GM12874 (cell line): ENCODE data around the gene PCDHGA2.
A peak's percentile ranks its signal among the peaks of the same experiment; 100 is the strongest.

Experiments used
- TF ChIP-seq, protein P1 (sequence below): IDR thresholded peaks from 2 replicates; pipeline ENCODE4 v1.5.1; 2011; ENCODE audit warnings: low read depth, mild to moderate bottlenecking, control low read depth, low read length, moderate library complexity; ENCODE audit not compliant: insufficient read depth

The PCDHGA2 gene

GRCh38 chr5:141343242-141343952 lies 4.8 kb downstream of the PCDHGA2 start, which contains the start of gene PCDHGA3:
PCDHGA3 (plus strand) TSS chr5:141343829; CDS start chr5:141344034, 205 bp downstream.
- TF ChIP-seq, protein P1, sequence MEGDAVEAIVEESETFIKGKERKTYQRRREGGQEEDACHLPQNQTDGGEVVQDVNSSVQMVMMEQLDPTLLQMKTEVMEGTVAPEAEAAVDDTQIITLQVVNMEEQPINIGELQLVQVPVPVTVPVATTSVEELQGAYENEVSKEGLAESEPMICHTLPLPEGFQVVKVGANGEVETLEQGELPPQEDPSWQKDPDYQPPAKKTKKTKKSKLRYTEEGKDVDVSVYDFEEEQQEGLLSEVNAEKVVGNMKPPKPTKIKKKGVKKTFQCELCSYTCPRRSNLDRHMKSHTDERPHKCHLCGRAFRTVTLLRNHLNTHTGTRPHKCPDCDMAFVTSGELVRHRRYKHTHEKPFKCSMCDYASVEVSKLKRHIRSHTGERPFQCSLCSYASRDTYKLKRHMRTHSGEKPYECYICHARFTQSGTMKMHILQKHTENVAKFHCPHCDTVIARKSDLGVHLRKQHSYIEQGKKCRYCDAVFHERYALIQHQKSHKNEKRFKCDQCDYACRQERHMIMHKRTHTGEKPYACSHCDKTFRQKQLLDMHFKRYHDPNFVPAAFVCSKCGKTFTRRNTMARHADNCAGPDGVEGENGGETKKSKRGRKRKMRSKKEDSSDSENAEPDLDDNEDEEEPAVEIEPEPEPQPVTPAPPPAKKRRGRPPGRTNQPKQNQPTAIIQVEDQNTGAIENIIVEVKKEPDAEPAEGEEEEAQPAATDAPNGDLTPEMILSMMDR: peak; percentile 32; the same call in 1 of the 2 replicates

DNA sequence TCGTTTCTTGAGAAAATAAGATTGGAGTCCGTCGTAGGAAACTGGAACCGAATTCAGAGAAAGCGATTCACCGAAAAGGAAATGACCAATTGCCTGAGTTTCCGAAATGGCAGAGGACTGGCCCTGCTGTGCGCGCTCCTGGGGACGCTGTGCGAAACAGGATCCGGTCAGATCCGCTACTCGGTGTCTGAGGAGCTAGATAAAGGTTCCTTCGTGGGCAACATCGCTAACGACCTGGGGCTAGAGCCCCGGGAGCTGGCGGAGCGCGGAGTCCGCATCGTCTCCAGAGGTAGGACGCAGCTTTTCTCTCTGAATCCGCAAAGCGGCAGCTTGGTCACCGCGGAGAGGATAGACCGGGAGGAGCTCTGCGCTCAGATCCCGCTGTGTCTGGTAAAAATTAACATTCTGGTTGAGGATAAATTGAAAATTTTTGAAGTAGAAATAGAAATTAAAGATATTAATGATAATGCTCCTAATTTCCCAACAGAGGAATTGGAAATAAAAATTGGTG lies 5.4 kb downstream of the PCDHGA2 start:
- TF ChIP-seq, protein P1: no peak

- TF ChIP-seq, protein P1: no peak
Observed at GRCh38 chr5:141345327-141345726, 6.8 kb downstream of the PCDHGA2 start.

DNA sequence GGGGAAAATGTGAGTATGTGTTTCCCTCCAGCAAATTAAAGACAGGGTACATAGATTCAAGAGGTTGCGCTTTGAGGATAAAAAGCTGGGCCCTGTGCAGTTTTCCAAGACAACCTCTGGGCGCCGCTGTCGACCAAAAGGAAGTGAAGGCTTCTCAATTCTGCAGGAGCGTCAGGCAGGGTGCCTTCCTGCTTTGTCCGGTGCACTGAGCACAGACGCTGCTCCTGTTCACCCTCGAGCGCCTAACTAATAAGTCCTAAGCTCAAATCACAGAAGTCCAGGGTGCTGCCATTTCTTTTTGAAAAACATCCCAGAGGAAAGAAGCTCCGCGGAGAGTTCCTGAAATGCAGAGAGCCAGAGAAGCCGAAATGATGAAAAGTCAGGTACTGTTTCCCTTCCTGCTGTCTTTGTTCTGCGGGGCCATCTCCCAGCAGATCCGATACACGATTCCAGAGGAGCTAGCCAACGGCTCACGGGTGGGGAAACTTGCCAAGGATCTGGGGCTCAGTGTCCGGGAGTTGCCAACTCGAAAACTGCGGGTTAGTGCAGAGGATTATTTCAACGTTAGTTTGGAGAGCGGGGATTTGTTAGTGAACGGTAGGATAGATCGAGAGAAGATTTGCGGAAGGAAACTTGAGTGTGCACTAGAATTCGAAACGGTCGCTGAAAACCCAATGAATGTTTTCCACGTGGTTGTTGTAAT lies 11.5 kb downstream of the PCDHGA2 start, which contains the start of gene PCDHGB1:
TSS of gene PCDHGB1 (plus strand) at position 183 of the 703 bp plus-strand sequence. CDS start at position 345, 162 bp downstream.
- TF ChIP-seq, protein P1: peak; percentile 61

GRCh38 chr5:141351591-141351990 lies 13.0 kb downstream of the PCDHGA2 start:
- TF ChIP-seq, protein P1: no peak

DNA sequence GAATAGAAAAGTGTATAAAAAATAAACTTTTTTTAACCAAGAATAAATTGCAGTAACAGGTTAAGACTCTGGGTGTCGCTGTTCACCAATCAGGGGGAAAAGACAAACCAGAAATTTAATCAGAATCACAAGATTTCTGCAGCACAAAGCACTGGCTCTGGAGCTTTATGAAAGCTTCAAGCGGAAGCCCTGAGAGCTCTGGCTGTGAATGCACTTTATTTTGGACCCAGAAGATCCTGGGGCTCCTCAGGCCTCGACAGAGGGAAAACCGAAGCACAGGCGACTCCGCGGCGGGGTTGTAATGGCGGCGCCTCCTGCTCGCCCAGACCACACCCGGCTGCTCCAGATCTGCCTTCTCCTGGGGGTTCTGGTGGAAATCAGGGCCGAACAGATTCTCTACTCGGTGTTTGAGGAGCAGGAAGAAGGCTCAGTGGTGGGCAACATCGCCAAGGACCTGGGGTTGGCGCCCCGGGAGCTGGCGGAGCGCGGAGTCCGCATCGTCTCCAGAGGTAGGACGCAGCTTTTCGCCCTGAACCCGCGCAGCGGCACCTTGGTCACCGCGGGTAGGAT lies 16.4 kb downstream of the PCDHGA2 start, which contains the start of gene PCDHGA4:
TSS of gene PCDHGA4 (plus strand) at position 122 of the 570 bp plus-strand sequence. CDS start at position 209, 87 bp downstream.
- TF ChIP-seq, protein P1: peak; percentile 34

DNA sequence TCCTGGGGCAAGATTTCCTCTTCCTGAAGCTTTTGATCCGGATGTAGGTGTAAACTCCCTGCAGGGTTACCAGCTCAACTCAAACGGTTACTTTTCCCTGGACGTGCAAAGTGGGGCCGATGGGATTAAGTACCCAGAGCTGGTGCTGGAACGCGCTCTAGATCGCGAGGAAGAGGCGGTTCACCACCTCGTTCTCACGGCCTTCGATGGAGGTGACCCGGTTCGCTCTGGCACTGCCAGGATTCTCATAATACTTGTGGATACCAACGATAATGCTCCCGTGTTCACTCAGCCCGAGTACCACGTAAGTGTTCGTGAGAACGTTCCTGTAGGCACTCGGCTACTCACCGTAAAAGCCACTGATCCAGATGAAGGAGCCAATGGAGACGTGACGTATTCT lies 17.1 kb downstream of the PCDHGA2 start:
- TF ChIP-seq, protein P1: no peak
